GM10248 (cell line): Measurements from ENCODE around the gene RGS6.

Experiments
- CTCF ChIA-PET: fragments of 300-600 bp; sonication (Branson Sonifier 250); formaldehyde crosslinking; extraction: SDS; loops from one replicate; lab custom pipeline; 2021; ENCODE audit warnings: antibody characterized with exemption; lab: Yijun Ruan, JAX
- POLR2A ChIA-PET: fragments of 350-650 bp; sonication (Branson Sonifier 250); formaldehyde crosslinking; extraction: SDS; loops from one replicate; lab custom pipeline; 2020; ENCODE audit warnings: antibody characterized with exemption; lab: Yijun Ruan, JAX
- DNase-seq: peaks from one replicate; pipeline ENCODE4 v3.0.0; 2012; ENCODE audit errors: extremely low spot score
- TF ChIP-seq, protein P1 (sequence below): IDR thresholded peaks from 2 replicates; pipeline ENCODE4 v1.5.1; 2012; ENCODE audit warnings: mild to moderate bottlenecking, low read depth; ENCODE audit errors: extremely low read depth, missing control alignments, control extremely low read depth

The RGS6 gene

DNA sequence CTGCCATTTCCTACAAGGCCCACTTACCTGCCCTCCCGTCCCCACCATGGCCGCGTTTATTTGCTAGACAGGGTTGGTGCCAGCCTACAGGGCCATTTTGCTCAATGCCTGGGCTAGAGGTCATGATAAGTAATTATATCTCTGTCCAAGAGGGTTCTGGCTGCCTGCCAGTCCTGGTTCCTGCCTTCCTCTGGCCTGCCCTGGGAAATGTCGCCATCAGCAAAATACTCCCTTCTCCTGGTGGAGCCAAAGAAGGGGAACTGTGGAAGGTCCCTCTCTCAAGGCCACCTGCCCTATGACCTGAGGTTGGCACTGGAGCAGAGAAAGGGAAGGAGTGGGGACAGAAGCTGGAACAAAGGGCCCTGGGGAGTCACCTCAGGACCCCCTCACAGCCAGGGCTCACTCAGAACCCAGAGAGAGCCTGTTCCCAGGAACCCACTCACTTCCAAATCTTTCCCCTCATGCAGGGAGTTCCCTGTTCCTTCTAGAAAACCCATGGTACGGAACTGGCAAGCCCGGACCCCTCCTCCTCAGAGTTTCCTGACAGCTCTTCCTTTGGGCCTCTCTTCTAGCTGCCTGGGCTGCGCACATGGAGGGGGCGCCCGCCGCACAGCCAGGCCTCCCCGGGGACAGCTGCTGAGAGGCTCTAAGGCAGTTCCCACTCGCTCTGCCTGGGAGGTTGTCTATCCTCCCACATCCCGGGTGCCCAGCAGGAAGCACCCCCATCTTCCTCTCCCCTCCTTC is 681.2 kb downstream of the RGS6 start:
- DNase-seq, result no peak
- ChIA-PET CTCF (no interaction called here), POLR2A (no interaction called here)
- TF ChIP-seq, protein P1, sequence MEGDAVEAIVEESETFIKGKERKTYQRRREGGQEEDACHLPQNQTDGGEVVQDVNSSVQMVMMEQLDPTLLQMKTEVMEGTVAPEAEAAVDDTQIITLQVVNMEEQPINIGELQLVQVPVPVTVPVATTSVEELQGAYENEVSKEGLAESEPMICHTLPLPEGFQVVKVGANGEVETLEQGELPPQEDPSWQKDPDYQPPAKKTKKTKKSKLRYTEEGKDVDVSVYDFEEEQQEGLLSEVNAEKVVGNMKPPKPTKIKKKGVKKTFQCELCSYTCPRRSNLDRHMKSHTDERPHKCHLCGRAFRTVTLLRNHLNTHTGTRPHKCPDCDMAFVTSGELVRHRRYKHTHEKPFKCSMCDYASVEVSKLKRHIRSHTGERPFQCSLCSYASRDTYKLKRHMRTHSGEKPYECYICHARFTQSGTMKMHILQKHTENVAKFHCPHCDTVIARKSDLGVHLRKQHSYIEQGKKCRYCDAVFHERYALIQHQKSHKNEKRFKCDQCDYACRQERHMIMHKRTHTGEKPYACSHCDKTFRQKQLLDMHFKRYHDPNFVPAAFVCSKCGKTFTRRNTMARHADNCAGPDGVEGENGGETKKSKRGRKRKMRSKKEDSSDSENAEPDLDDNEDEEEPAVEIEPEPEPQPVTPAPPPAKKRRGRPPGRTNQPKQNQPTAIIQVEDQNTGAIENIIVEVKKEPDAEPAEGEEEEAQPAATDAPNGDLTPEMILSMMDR, result no peak

DNA sequence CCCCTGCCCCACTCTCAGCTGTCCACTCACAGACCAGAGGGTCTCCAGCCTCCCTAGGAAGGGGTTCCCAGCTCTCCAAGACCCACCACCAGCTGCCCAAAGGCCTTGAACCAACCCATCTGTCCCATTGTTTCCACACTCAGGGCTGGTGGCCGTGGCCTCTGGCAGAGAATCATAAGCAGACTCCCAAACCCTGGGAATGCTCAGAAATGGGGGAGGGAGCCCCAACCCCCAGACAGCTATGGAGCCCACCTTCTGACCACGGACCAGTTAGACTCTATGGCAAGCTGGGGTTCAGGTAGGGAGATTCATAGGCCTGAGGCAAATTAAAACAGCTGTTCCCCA is 681.7 kb downstream of the RGS6 start:
- POLR2A ChIA-PET, result no interaction called here
- CTCF ChIA-PET, result no interaction called here

DNA sequence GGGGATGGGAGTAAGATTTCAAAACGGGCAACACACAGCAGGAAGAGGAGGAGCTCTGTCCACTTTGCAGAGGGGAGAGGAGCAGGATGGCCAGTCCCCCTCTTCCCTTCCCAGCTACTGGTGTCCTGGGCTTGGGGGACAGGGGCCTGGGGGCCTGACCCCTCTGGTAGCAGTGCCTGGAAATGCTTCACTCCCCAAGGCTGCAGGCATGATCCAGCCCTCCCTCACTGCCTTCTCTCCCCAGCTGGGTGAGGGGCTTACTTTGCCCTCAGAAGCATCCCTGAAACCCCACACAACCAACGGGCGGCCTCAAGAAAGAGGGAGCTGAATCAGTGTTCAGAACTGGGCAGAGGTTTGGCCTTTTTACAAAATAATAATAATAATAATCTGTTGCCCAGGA is 682.1 kb downstream of the RGS6 start:
- TF ChIP-seq, protein P1, result no peak
- ChIA-PET CTCF (no interaction called here), POLR2A (no interaction called here)
- no peak for DNase-seq

More for the DNA sequence above, 681.7 kb downstream of the RGS6 start:
- no peak for DNase-seq
- TF ChIP-seq, protein P1, result no peak

DNA sequence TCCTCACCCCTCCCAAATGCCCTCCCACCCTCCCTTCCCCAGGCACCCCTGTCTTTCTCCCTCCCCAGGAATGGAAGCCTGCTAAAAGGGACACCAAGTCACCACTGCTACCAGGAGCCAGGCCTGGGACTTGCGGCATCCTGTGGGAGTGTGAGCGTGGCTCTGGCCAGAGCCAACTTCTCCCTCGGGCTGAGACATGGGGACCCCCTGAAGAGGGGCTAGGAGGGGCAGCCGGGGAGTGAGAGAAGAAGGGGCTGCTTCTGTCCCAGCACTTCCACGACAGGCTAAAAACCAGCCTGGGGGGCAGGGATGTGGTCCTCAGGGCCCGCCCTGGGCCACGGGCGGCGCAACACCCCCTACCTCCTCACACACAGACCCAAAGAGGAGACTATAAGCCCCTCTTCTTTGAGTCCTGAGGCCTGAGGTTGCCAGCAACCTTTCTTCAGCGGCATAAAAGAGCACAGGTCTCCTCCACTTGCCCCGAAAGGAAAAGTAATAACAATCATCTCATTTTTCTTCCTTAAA is 682.7 kb downstream of the RGS6 start:
- ChIA-PET POLR2A (no interaction called here), CTCF (no interaction called here)
- no peak for DNase-seq
- TF ChIP-seq, protein P1, result no peak

DNA sequence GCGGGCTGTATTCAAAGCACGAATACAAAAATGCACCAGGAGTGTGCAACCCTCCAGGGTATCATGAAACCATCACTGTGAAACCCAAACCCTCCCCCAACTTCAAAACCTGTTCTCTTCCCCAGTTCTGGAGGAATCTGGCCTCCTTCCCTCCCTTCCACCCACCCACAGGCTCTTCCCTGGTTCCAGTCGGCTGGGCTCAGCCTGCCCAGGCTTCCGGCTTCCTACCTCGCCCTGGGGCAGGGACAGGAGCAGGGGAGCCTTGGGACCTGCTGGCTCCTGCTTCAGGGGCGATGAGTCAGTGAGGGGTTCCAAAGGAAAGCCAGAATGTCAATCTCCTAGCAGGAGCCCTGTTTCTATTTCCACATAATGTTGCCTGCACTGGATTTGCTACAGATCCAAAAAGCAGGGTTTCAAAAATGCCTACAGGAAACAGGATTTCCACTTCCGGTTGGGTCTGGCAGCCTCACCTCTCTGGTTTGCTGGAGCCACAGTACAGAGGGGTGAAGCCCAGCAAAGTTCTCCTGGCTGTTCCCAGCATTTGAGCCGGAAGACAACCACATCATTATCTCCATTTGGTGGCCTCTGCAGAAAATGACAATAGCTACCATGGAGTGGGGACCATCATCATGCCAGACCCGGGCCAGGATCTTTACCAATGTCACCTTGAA is 683.4 kb downstream of the RGS6 start:
- CTCF ChIA-PET, result no interaction called here
- no peak for DNase-seq
- POLR2A ChIA-PET, result no interaction called here
- TF ChIP-seq, protein P1, result no peak
